K562 (cell line): ENCODE measurements around the gene SEPHS2. TPM values are rescaled to one million over a fixed set of nuclear protein-coding genes. Genes with fewer than 3 reads are reported as not detected.

ENCODE experiments used
- CBFB ChIP-seq: sonication (generic); formaldehyde crosslinking; IDR thresholded peaks from 2 replicates; pipeline ENCODE4 v1.4.0; 2020; ENCODE audit warnings: mild to moderate bottlenecking, missing genetic modification reagents
- EP300 ChIP-seq: IDR thresholded peaks from 2 replicates; pipeline ENCODE4 v1.6.1; 2012; ENCODE audit warnings: low read length, improper control_type of control experiment
- GABPA ChIP-seq: fragments of 200-800 bp; sonication (Bioruptor generic); conservative IDR thresholded peaks from 2 replicates; pipeline ENCODE4 v1.6.1; 2016; ENCODE audit warnings: low read depth, missing genetic modification characterization, missing compliant biosample characterization
- GABPB1 ChIP-seq: sonication (generic); formaldehyde crosslinking; IDR thresholded peaks from 2 replicates; pipeline ENCODE4 v1.8.0; 2022; ENCODE audit warnings: mild to moderate bottlenecking, missing genetic modification reagents
- KDM1A ChIP-seq, 2 experiments: fragments of 450-650 bp; IDR thresholded peaks; 2 replicates each; pipeline ENCODE4 v1.6.1; 2016; ENCODE audit warnings: mild to moderate bottlenecking in 2 of 2
- NEUROD1 ChIP-seq: fragments of 150-350 bp; IDR thresholded peaks from 2 replicates; pipeline ENCODE4 v1.6.1; 2014; ENCODE audit warnings: borderline replicate concordance, low read length, low read depth; ENCODE audit not compliant: partially characterized antibody
- NR2C1 ChIP-seq, 2 experiments: fragments of 450-650 bp; IDR thresholded peaks; 2 replicates each; pipeline ENCODE4 v1.6.1; 2017; ENCODE audit warnings: mild to moderate bottlenecking in 2 of 2, antibody characterized with exemption in 1 of 2, inconsistent platforms in 1 of 2, missing compliant biosample characterization in 1 of 2, missing genetic modification characterization in 1 of 2
- POLR2G ChIP-seq: fragments of 200-400 bp; formaldehyde crosslinking; IDR thresholded peaks from 2 replicates; pipeline ENCODE4 v1.6.1; 2017; ENCODE audit warnings: low read depth, mild to moderate bottlenecking, antibody characterized with exemption, low read length, moderate library complexity
- RBM14 ChIP-seq: fragments of 200-400 bp; formaldehyde crosslinking; IDR thresholded peaks from 2 replicates; pipeline ENCODE4 v1.6.1; 2018; ENCODE audit warnings: low read depth, mild to moderate bottlenecking, low read length, moderate library complexity, borderline replicate concordance; ENCODE audit not compliant: insufficient read depth
- UBTF ChIP-seq, 2 experiments: IDR thresholded peaks; 2 replicates each; pipeline ENCODE4 v1.6.1; 2012; ENCODE audit warnings: improper control_type of control experiment in 2 of 2, low read depth in 2 of 2, low read length in 2 of 2, borderline replicate concordance in 1 of 2
- USF1 ChIP-seq: sonication (generic); formaldehyde crosslinking; IDR thresholded peaks from 2 replicates; pipeline ENCODE4 v1.9.0; 2022; ENCODE audit warnings: mild to moderate bottlenecking, missing genetic modification reagents
- ZBTB9 ChIP-seq: fragments of 450-650 bp; formaldehyde crosslinking; IDR thresholded peaks from 2 replicates; pipeline ENCODE4 v1.4.0; 2020; ENCODE audit warnings: mild to moderate bottlenecking, moderate library complexity
- ZNF197 ChIP-seq: fragments of 200-800 bp; sonication (Bioruptor generic); IDR thresholded peaks from 2 replicates; pipeline ENCODE4 v1.6.1; 2016; ENCODE audit warnings: low read depth, missing genetic modification characterization, missing compliant biosample characterization
- ZNF311 ChIP-seq: fragments of 250-450 bp; sonication (Bioruptor Pico); IDR thresholded peaks from 2 replicates; pipeline ENCODE4 v1.4.0; 2020; ENCODE audit warnings: mild to moderate bottlenecking, moderate library complexity
- ZNF586 ChIP-seq: fragments of 450-650 bp; formaldehyde crosslinking; conservative IDR thresholded peaks from 2 replicates; pipeline ENCODE4 v1.4.0; 2020; ENCODE audit warnings: mild to moderate bottlenecking, moderate library complexity
- polyA plus RNA-seq, 8 experiments: library from polyadenylated mRNA; depleted of rRNA in 4 of 8; stranded (reverse) in 5 of 8; unstranded in 3 of 8; fragments of >200 nt; fragmentation: Nextera tagmentation in 2 of 8; fragmentation: Illumina TruSeq in 1 of 8; extraction: Ambion mirVana in 2 of 8; extraction: Trizol in 1 of 8; gene quantifications; 2 replicates each; pipeline versions ENCODE4 v1.2.1 to v1.2.3, GENCODE V29; 2011 to 2014; ENCODE audit warnings: inconsistent platforms in 1 of 8, missing spikeins in 1 of 8
- total RNA-seq, 7 experiments: library from RNA; depleted of rRNA in 6 of 7; stranded (reverse); fragments of >200 nt in 6 of 7; fragmentation: Illumina TruSeq in 2 of 7; extraction: Trizol in 2 of 7; gene quantifications; 2 replicates each; pipeline versions ENCODE4 v1.2.1 to v1.2.3, GENCODE V29; 2011 to 2021; ENCODE audit warnings: low replicate concordance in 1 of 7
- TF ChIP-seq, protein P1 (sequence below): sonication (generic); formaldehyde crosslinking; IDR thresholded peaks from 2 replicates; pipeline ENCODE4 v1.8.1; 2023; ENCODE audit warnings: mild to moderate bottlenecking, missing genetic modification reagents
- TF ChIP-seq, protein P2 (sequence below): fragments of 250-450 bp; sonication (Bioruptor Pico); IDR thresholded peaks from 2 replicates; pipeline ENCODE4 v1.8.0; 2021; ENCODE audit warnings: borderline replicate concordance, mild to moderate bottlenecking, moderate library complexity; ENCODE audit not compliant: poor library complexity, severe bottlenecking

Gene SEPHS2
- total and polyA plus RNA-seq, 9 of the 15 experiments (the other 6 are each of a cell fraction or from before 2014, with no cell fraction given): 20.9 to 90.6 (median 43.4) TPM

DNA sequence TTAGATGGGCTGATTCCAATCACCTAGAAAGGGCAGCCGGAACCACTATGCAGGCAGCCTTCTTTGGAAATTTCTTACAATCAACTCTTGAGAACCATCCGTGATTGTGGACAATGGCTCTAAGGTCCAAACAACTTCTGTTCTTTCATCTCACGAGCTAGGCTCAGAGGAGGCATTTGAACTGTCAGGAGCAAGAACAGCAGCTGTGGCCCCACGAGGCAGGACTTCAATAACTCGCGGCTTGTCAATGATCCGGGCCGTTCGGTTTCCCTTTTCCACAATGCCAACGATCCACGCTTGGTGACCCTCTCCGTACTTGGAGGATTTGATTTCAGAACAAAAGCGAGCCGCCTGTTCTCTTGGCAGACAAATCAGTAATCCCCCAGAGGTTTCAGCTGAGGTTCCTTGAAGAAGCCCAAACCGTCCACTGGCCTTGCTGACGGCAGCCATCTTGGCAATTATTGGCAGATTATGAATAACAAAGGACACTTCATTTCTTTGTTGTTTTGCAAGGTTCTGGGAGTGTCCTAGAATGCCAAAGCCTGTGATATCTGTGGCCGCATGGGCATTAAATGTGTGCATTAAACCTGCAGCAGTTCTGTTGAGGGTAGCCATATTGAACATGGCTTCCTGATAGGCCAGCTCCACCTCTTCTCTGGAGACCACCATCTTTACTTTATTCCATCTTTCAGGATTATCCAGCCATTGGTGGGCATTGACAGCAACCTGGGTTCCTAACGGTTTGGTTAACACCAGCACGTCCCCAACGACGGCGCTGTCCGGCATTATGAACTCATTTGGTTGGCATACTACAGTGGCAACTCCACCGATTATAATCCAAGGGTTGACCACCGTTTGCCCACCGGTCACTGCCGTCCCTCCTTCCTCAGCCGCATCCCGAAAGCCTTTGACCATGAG is 1.2 kb downstream of the SEPHS2 start (continued):
- TF ChIP-seq, protein P1, sequence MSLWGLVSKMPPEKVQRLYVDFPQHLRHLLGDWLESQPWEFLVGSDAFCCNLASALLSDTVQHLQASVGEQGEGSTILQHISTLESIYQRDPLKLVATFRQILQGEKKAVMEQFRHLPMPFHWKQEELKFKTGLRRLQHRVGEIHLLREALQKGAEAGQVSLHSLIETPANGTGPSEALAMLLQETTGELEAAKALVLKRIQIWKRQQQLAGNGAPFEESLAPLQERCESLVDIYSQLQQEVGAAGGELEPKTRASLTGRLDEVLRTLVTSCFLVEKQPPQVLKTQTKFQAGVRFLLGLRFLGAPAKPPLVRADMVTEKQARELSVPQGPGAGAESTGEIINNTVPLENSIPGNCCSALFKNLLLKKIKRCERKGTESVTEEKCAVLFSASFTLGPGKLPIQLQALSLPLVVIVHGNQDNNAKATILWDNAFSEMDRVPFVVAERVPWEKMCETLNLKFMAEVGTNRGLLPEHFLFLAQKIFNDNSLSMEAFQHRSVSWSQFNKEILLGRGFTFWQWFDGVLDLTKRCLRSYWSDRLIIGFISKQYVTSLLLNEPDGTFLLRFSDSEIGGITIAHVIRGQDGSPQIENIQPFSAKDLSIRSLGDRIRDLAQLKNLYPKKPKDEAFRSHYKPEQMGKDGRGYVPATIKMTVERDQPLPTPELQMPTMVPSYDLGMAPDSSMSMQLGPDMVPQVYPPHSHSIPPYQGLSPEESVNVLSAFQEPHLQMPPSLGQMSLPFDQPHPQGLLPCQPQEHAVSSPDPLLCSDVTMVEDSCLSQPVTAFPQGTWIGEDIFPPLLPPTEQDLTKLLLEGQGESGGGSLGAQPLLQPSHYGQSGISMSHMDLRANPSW (CRISPR knock-in tag): no peak
- TF ChIP-seq NEUROD1 (no peak), POLR2G (no peak), RBM14 (no peak), CBFB (CRISPR knock-in tag) (peak; percentile 56; the same call in 1 of the 2 replicates), ZNF311 (CRISPR knock-in tag) (no peak), KDM1A (IDR thresholded peaks at IDR 0.05) (no peak), USF1 (CRISPR knock-in tag) (0 out of 2 replicates have a peak, but pooled peaks have one; percentile 36), UBTF (IDR thresholded peaks at IDR 0.05; ENCODE audit: borderline replicate concordance in 1 of 2, low read depth in 2 of 2, low read length in 2 of 2) (no peak), NR2C1 (IDR thresholded peaks at IDR 0.05) (no peak), NR2C1 (tag; IDR thresholded peaks at IDR 0.05) (peak; percentile 40; the same call in 1 of the 2 replicates), EP300 (no peak), GABPB1 (CRISPR knock-in tag) (peak; percentile 7; the same call in 1 of the 2 replicates), ZBTB9 (CRISPR knock-in tag) (peak; percentile 16; the same call in 1 of the 2 replicates), ZNF586 (CRISPR knock-in tag) (no peak), GABPA (tag) (no peak), ZNF197 (CRISPR knock-in tag) (0 out of 2 replicates have a peak, but pooled peaks have one; percentile 34)
- TF ChIP-seq, protein P2, sequence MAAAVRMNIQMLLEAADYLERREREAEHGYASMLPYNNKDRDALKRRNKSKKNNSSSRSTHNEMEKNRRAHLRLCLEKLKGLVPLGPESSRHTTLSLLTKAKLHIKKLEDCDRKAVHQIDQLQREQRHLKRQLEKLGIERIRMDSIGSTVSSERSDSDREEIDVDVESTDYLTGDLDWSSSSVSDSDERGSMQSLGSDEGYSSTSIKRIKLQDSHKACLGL (CRISPR knock-in tag): no peak
